ENCODE data around the gene PLCB1.
"Not testable (repeated sequence)": the region's sequence is repeated elsewhere in the genome, so short reads cannot be mapped to it uniquely, and the experiment has no call there.

The PLCB1 gene

GRCh38 chr20:8786383-8786782 lies 654.3 kb downstream of the PLCB1 start:
- DNase-seq (ENCODE audit: low read depth), result no peak

- DNase-seq (ENCODE audit: low read depth), result no peak
Measured at GRCh38 chr20:8787090-8787489, 655.0 kb downstream of the PLCB1 start.

DNA sequence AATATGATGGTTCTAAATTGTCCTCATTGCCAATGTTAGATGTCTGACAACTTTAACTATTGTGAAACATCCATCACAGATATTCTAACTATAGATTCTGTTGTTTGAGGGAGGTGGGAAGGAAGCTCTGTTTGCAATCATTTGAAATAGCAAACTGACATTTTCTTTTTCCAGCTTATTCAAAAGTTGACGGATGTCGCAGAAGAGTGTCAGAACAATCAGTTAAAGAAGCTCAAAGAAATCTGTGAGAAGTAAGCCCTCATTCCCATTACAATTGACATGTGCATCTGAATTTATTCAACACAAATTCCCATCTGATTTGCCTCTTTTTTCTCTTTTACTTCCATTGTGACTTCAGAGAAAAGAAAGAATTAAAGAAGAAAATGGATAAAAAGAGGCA lies 656.2 kb downstream of the PLCB1 start:
- DNase-seq (ENCODE audit: low read depth), result no peak

DNA sequence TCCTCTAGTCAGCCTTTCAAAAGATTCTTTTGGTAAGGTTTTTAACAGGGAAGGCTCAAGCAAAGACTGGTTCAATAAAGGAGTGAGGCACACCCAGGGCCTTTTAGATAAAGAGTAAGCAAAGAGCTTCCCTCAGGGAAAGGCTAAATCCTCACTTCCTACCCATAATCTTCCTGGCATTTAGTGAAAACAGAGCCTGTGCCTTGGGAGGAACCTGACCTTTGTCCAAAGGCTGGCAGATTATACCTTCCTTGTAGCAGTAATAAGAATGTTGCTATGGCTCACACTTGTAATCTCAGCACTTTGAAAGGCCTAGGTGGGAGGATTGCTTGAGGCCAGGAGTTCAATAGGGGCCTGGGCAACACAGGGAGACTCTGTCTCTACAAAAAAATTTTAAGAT lies 656.8 kb downstream of the PLCB1 start:
- DNase-seq (ENCODE audit: low read depth), result no peak

GRCh38 chr20:8790442-8791074 lies 658.5 kb downstream of the PLCB1 start:
- peak; percentile 36 for DNase-seq (ENCODE audit: low read depth)

- no peak for DNase-seq (ENCODE audit: low read depth)
Measured at GRCh38 chr20:8795404-8795803, 663.3 kb downstream of the PLCB1 start.

GRCh38 chr20:8796088-8796660 lies 664.1 kb downstream of the PLCB1 start:
- peak; percentile 4 for DNase-seq (ENCODE audit: low read depth)

DNA sequence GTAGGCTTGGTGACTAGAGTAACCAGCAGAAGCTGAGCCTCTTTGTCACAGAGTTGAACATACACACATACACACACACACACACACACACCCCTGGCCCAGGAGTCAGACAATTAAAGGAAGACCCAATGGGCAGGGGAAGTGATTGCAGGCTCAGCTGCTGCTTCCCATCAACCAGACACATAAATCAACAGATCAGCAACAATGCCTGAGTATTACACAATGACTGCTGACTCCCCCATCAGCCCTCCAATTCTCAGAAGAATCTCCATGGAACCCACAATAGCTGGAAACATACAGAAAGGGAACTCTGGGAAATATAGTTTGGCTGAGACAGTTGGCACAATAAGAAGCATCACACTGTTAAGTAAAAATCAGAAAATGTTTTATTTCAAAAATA lies 666.4 kb downstream of the PLCB1 start:
- peak; percentile 69 for DNase-seq (ENCODE audit: low read depth)

DNA sequence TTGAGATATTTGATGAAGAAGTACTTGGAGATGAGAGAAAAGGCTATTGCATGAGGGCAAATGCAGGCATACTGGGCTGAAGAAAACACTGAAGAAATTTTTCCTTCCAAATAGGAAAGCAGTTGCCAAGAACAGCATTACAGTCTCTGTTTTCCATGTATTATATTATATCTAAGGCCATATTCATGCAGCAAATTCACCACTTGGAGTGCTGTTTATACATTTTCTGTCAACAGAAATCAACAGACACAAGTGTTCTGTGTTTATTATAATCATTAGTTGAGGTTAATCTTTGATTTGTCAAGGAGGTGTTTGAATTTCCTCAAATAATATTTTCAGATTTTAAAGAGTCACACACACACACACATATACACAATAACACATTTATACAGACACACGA lies 668.0 kb downstream of the PLCB1 start:
- DNase-seq (ENCODE audit: low read depth), result no peak

- DNase-seq (ENCODE audit: low read depth), result no peak
Measured at GRCh38 chr20:8801686-8802085, 669.6 kb downstream of the PLCB1 start.

DNA sequence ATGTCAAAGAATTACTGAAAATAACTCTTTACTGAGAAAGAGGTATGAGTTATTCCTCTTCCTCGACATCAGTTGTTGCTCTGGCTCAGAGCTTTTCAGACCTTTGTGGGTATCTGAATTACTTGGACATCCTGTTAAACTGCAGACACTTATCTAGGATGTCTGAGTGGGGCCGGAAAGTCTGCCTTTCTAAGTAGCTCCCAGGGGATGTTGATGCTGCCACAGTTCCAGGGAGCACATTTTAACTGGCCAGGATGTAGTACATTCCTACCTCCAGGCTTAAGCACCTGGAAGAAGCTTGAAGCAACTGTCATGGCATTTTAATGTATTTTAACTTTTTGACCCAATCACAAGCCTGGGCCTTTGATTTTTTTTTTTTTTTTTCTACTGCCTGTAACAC lies 671.0 kb downstream of the PLCB1 start:
- no peak for DNase-seq (ENCODE audit: low read depth)

- DNase-seq (ENCODE audit: low read depth), result peak; percentile 4
Measured at GRCh38 chr20:8803941-8804340, 671.9 kb downstream of the PLCB1 start.

DNA sequence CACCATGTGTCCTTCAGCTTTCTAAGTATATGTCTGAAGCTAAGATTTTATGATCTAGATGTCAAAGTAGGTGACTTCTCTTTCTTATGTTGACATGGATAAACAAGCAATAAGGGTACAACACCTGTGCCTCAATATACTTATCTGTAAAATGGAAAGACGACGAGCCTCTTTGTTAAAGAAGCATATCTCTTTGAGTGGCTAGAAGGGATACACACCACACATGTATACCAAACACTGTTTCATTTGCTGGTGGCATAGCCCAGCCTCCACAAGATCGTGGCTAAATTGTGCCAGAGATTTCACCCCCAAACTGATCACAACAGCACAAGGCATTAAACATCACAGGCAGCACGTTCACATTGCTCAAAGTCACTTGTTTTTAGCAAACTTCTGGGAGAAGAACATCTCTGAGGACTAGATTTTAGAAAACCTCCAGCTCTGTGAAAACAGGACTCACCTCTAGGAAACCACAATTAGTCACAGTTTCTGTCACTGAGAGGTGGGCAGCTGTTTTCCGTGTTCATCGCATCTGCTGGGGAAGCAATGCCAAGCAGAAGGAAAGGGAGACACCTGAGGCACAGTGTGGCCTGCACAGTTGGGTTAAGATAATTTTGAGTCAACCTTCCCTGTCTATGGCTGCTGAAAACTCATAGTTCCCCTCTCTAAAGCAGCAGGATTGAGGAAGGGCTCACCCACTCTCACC lies 673.8 kb downstream of the PLCB1 start:
- no peak for DNase-seq (ENCODE audit: low read depth)

DNA sequence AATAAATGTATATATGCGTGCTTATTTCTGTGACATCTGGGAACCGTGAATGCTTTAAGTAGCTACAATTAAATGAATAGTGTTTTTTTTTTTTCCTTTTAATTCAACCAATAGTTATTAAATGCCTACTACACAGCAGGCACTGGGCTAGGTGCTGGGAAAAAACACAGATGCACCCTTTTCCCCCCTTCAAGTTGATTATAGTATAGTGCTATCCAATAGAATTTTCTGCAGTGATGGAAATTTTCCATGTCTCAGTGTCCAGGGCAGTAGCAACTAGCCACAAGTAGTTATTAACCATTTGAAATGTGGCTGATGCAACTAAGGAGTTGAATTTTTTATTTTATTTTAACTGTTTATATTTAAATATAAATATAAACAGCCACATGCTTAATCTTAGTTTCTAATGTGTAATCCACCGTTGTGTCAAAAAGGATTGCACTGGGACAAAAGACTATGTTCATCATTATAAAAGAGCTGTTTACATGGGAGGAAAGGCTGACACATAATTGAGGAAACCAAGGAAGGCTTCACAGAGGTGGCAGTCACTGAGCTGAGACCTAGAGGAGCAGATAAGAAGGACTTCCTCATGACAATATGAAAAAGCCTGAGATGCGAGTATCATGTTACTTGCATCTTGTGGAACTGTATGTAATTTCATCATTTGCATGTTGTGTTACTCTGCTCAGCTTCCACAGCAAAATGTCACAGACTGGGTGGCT lies 675.6 kb downstream of the PLCB1 start:
- DNase-seq (ENCODE audit: low read depth), result no peak

DNA sequence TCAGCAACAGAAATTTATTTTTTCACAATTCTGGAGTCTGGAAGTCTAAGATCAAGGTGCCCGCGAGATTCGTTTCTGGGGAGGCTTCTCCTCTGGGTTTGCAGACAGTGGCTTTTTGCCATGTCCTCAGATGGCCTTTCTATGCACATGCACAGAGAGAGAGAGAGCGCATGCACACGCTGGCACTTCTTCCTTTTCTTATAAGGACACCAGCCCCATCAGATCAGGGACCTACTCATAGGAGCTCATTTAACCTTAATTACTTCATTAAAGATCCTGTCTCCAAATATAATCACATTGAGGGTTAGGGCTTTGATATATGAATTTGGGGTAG lies 676.1 kb downstream of the PLCB1 start:
- no peak for DNase-seq (ENCODE audit: low read depth)

- DNase-seq (ENCODE audit: low read depth), result no peak
Measured at GRCh38 chr20:8809107-8809953, 677.3 kb downstream of the PLCB1 start.

- DNase-seq (ENCODE audit: low read depth), result no peak
Measured at GRCh38 chr20:8811801-8812594, 679.9 kb downstream of the PLCB1 start.

- no peak for DNase-seq (ENCODE audit: low read depth)
Measured at GRCh38 chr20:8812817-8813216, 680.8 kb downstream of the PLCB1 start.

- DNase-seq (ENCODE audit: low read depth), result no peak
Measured at GRCh38 chr20:8815208-8815607, 683.1 kb downstream of the PLCB1 start.

GRCh38 chr20:8829256-8829655 lies 697.2 kb downstream of the PLCB1 start:
- DNase-seq (ENCODE audit: low read depth), result no peak

GRCh38 chr20:8834294-8834693 lies 702.2 kb downstream of the PLCB1 start:
- DNase-seq (ENCODE audit: low read depth), result not testable (repeated sequence)

All from amniotic epithelial cell (primary cell).